ENCODE results near the gene ANKRD11. TPM values are rescaled to one million over a fixed set of nuclear protein-coding genes. Genes with fewer than 3 reads are reported as not detected.

ANKRD11 gene
- polyA plus RNA-seq, 3 donors = 3.2 to 62.4 (median 5.4) TPM

- H3K27me3 Mint-ChIP-seq (ENCODE audit: low read depth in 3 of 3) = peaks cover 0 to 2% (median 0%) of the 10 kb centered on the region in 3 donors
- intact Hi-C loops (cut with micrococcal nuclease) = loop anchor here in 1 of 2 donors (5.0 kb wide), 2 partner anchors 37 to 43 kb away; no protein-coding TSS in a partner anchor
- H3K27ac Mint-ChIP-seq = peak overlapping the region in 4 of 7 donors; percentile 42 to 62 (median 50)
- peak overlapping the region; percentile 7 for H3K4me2 ChIP-seq (replicated peaks; ENCODE audit: extremely low read depth, low read length, poor library complexity, severe bottlenecking)
- H3K4me3 Mint-ChIP-seq = no peak overlapping the region
- DNase-seq = no peak
- TF ChIP-seq CTCF (IDR thresholded peaks at IDR 0.05) = no peak
- no peaks in the 10 kb centered on the region for H3K27me3 ChIP-seq (ENCODE audit: control insufficient read depth in 2 of 2, insufficient read depth in 2 of 2, low read length in 2 of 2)
- peak overlapping the region in 1 of 2 donors; percentile 12 for H3K27ac ChIP-seq (ENCODE audit: low read depth in 1 of 2, low read length in 2 of 2)
- peaks cover 10 to 17% of the 10 kb centered on the region in 2 donors for H3K36me3 Mint-ChIP-seq
- 0% methylated on average over 4 of the region's 8 CpGs for WGBS (ENCODE audit: insufficient coverage)
- H2AFZ ChIP-seq (ENCODE audit: insufficient read depth, low read depth, low read length, poor library complexity, severe bottlenecking) = no peak overlapping the region
- H3K4me1 Mint-ChIP-seq = peaks cover 88% of the 10 kb centered on the region
- H3K9ac ChIP-seq (ENCODE audit: insufficient read depth, low read length, poor library complexity, severe bottlenecking) = no peak overlapping the region
- no peaks in the 10 kb centered on the region for H3K9me3 ChIP-seq (replicated peaks in 1 of 2; ENCODE audit: control insufficient read depth in 1 of 2, insufficient read depth in 1 of 2, low read length in 2 of 2)
- no peak overlapping the region for H3K4me3 ChIP-seq (replicated peaks in 1 of 3; ENCODE audit: low read depth in 2 of 3, low read length in 3 of 3)
- peaks cover 0 to 3% of the 10 kb centered on the region in 2 donors for H3K36me3 ChIP-seq (replicated peaks in 1 of 2; ENCODE audit: control insufficient read depth in 1 of 2, insufficient read depth in 2 of 2, low read length in 2 of 2)
- H3K9me3 Mint-ChIP-seq = no peaks in the 10 kb centered on the region
- peaks cover 100% of the 10 kb centered on the region for H4K20me1 ChIP-seq (ENCODE audit: insufficient read depth, low read length)
- H3K4me1 ChIP-seq (ENCODE audit: control insufficient read depth in 1 of 2, insufficient read depth in 2 of 2, low read length in 2 of 2) = peaks cover 56 to 75% of the 10 kb centered on the region in 2 donors
- peaks cover 100% of the 10 kb centered on the region for H3K79me2 ChIP-seq (ENCODE audit: insufficient read depth, low read length)
Observed at GRCh38 chr16:89444151-89444723, 46.1 kb downstream of the ANKRD11 start.

GRCh38 chr16:89443727-89444084, 46.7 kb downstream of the ANKRD11 start:
- Mint-ChIP-seq H3K36me3 (peaks cover 13 to 14% of the 10 kb centered on the region in 2 donors), H3K27ac (peak overlapping the region in 3 of 7 donors; percentile 26 to 57 (median 31)), H3K4me3 (no peak overlapping the region), H3K9me3 (no peaks in the 10 kb centered on the region), H3K4me1 (peaks cover 90% of the 10 kb centered on the region), H3K27me3 (ENCODE audit: low read depth in 3 of 3) (peaks cover 0 to 2% (median 0%) of the 10 kb centered on the region in 3 donors)
- Histone ChIP-seq H3K4me3 (replicated peaks in 1 of 3; ENCODE audit: low read depth in 2 of 3, low read length in 3 of 3) (no peak overlapping the region), H3K79me2 (ENCODE audit: insufficient read depth, low read length) (peaks cover 100% of the 10 kb centered on the region), H3K4me1 (ENCODE audit: control insufficient read depth in 1 of 2, insufficient read depth in 2 of 2, low read length in 2 of 2) (peaks cover 56 to 75% of the 10 kb centered on the region in 2 donors), H3K36me3 (replicated peaks in 1 of 2; ENCODE audit: control insufficient read depth in 1 of 2, insufficient read depth in 2 of 2, low read length in 2 of 2) (peaks cover 0 to 9% of the 10 kb centered on the region in 2 donors), H3K4me2 (replicated peaks; ENCODE audit: extremely low read depth, low read length, poor library complexity, severe bottlenecking) (no peak overlapping the region), H4K20me1 (ENCODE audit: insufficient read depth, low read length) (peaks cover 100% of the 10 kb centered on the region), H2AFZ (ENCODE audit: insufficient read depth, low read depth, low read length, poor library complexity, severe bottlenecking) (no peak overlapping the region), H3K27me3 (ENCODE audit: control insufficient read depth in 2 of 2, insufficient read depth in 2 of 2, low read length in 2 of 2) (no peaks in the 10 kb centered on the region), H3K9ac (ENCODE audit: insufficient read depth, low read length, poor library complexity, severe bottlenecking) (no peak overlapping the region), H3K27ac (ENCODE audit: low read depth in 1 of 2, low read length in 2 of 2) (peak overlapping the region in 1 of 2 donors; percentile 35), H3K9me3 (replicated peaks in 1 of 2; ENCODE audit: control insufficient read depth in 1 of 2, insufficient read depth in 1 of 2, low read length in 2 of 2) (no peaks in the 10 kb centered on the region)
- no peak for DNase-seq
- WGBS (ENCODE audit: insufficient coverage) = 8% methylated on average over 7 of the region's 8 CpGs
- intact Hi-C loops (cut with micrococcal nuclease) = loop anchor here in 1 of 2 donors (5.0 kb wide), 2 partner anchors 36 to 44 kb away; no protein-coding TSS in a partner anchor
- no peak for TF ChIP-seq CTCF (IDR thresholded peaks at IDR 0.05)

Measured in CD14-positive monocyte (primary cell).